Activated CD4-positive, CD25-positive, alpha-beta regulatory T cell treated with anti-CD3 and anti-CD28 coated beads, Interleukin-2, amount 50 U/mL, for 72 hours (primary cell): ENCODE data around the gene CHMP6.
"Not testable (repeated sequence)": the region's sequence is repeated elsewhere in the genome, so short reads cannot be mapped to it uniquely, and the experiment has no call there.

Experiments used
- DNase-seq: peaks from one replicate; pipeline ENCODE4 v3.0.0; 2021

The CHMP6 gene

DNA sequence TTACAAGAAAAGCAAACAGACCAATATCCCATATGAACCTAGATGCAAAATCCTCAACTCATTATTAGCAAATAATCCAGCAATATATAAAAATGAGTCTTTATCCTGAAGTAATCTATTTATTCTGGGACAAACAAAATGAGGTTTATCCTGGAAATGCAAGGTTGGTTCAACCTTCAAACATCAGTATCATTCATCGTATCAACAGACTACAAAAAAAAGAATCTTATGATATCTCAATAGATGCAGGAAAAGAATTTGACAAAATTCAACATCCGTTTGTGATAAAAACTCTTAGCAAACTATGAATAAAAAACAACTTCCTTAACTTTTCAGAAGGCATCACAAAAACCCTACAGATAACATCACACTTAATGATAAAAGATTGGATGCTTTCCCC is 24.9 kb downstream of the CHMP6 start:
- no peak for DNase-seq

DNA sequence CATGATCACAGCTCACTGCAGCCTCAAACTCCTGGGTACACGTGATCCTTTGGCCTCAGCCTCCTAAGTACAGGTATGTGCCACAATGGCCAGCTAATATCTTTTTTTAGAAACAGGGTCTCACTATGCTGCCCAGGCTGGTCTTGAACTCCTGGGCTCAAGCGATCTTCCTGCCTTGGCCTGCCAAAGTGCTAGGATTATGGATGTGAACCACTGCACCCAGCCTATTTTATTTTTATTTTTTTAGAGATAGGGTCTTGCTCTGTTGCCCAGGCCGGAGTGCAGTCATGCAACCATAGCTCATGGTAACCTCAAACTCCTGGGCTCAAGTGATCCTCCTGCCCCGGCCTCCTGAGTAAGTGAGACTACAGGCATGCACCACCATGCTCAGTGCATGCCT is 25.7 kb downstream of the CHMP6 start:
- not testable (repeated sequence) for DNase-seq

DNA sequence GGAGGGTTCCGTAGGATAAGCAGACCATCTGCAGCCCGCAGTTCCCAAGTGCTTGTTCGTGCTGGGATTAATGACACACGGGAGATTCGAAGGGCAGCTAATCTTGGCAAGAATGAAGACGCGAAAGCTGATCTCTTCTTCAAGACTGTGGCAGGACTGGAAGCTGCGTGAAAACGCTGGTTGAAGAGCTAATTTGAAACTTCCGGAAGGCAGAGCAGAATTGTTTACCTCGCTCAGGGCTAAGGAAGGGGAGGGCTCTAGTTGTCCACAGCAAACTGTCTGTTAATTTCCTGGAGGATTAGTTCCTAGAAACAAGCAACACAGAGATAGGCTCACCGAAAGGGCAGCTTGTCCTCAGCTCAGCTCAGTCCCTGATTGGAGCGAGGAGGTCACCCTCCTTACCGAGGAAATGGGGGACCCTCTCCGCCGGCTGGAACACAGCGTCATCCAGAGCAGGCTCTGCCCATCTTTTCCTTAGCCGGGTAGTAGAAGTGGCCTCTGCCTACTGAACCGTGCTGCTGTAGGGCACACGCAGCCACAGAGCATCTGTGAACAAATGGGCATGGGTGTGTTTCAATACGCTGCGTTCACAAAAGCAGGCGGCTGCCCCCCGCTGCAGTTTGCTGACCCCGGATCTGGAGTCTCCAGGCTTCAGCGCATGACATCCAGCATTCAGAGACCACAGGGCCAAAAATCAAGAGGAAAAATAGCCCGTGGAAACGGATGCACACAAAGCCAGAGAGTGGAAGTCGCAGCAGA is 26.6 kb downstream of the CHMP6 start:
- no peak for DNase-seq

DNA sequence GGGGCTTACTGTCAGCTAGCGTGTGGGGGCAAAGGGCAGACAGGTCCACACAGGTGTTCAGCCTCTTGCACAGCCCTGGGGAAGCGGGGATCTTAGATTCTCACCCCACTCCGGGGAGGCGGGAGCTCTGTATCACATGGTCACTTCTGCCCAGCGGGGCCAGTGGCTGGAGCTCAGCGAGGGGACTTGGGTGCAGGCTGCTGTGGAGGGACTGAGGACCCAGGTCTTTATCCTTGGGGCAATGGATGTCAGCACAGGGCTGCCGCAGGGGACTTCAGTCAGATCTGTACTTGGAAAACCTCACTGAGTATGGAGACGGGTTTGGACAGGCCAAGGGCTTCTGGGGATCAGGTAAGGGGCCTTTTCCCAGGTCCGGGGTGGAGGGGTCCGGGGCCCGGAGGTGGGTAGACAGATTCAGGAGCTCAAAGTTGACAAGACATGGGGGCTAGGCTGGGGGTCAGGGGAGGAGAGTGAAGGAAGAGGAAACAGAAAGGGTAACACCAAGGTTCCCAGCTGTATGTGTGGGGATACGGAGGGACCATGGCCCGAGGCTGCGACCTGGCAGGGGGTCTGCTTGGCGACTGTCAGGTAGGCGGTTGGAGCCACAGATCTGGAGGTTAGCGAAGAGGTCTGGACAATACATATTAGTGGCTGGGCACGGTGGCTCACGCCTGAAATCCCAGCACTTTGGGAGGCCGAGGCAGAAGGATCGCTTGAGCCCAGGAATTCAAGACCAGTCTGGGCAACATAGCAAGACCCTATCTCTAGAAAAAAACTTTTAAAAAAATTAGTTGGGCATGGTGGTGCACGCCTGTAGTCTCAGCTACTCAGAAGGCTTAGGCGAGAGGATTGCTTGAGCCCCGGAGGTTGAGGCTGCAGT is 28.2 kb downstream of the CHMP6 start:
- DNase-seq, result no peak

DNA sequence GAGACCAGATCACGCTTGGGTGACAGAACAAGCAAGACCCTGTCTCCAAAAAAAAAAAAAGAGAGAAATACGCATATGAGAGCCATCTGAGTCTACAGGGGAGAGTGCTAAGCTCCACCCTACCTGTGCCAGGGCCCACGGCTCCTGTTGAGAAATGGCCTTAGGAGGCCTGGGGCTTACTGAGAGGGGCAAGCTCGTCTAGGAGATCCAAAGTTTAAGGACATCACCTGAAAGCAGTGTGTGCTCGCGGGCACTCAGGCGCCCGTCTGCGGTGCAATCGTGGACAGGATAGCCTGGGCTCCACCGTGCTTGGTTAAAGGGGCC is 28.8 kb downstream of the CHMP6 start:
- no peak for DNase-seq

DNA sequence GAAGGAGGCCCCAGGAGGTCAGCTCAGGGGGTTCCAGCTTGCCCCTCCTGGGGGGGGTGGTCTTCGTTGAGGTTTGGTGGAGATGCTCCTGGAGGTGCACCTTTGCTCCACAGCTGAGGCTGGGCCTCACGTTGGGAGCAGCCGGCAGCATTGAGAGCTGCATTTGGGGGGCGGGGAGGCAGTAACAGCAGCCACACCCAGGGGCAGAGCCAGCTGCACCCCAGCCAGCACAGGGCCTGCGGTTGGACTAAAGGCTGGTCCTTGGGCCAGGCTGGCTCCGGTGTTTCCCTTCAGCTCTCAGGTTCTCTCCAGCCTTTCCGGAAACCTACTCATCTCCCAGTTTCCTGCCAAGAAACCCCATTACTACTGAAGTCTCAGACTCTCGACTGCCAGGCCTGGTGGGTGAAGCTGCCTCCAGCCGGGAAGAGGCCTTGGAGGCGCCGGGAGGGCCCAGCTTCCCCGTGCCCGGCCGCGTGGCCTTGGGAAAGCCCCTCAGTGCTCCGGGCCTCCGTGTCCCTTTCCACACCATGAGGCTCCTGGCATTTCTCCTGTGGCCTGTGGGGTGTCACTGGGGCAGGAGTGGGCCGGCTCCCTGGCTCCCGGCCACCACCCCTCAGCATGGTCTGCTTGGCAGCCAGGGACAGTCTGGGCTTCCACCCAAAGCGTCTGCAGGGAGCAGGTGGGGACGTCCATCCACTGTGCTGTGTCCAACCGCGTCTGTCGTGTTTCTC is 29.3 kb downstream of the CHMP6 start:
- DNase-seq, result no peak

DNA sequence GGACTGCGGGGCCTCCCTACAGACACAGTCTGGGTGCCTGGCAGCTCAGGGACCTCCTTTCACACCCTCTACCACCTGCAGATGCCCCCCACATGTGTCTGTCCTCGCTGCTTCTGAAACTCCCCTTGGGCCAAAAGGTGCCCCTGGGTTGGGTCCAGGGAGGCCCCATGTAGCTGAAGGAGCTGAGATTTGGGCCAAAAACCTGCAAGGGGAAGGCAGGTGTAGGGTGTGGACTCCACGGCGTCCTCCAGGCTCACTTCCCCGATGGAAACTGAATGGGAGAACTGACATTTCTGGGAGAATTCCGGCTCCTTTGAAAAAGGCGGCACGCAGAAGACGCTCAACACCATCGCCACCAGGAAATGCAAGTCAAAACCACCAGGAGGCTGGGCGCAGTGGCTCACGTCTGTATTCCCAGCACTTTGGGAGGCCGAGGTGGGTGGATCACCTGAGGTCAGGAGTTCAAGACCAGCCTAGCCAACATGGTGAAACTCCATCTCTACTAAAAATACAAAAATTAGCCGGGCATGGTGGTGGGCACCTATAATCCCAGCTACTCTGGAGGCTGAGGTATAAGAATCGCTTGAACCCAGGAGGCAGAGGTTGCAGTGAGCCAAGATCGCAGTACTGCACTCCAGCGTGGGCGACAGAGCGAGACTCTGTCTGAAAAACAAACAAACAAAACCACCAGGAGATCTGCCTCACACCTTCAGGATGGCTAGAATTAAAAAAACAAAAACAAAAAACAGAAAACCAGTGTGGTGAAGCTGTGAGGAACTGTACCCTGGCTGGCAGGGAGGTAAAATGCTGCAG is 30.1 kb downstream of the CHMP6 start:
- no peak for DNase-seq

DNA sequence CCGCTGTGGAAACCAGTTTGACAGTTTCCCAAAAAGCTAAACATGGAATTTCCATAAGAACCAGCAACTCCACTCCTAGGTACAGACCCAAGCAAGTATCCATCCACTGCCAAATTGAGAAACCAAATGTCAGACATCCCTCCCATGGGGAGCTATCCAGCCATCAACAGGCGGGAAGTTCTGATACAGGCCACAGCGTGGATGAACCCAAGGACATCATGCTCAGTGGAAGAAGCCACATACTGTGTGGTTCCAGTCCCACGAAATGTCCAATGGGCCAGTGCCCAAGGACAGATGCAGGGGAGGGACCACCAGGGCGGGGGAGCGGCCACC is 30.7 kb downstream of the CHMP6 start:
- DNase-seq, result no peak

DNA sequence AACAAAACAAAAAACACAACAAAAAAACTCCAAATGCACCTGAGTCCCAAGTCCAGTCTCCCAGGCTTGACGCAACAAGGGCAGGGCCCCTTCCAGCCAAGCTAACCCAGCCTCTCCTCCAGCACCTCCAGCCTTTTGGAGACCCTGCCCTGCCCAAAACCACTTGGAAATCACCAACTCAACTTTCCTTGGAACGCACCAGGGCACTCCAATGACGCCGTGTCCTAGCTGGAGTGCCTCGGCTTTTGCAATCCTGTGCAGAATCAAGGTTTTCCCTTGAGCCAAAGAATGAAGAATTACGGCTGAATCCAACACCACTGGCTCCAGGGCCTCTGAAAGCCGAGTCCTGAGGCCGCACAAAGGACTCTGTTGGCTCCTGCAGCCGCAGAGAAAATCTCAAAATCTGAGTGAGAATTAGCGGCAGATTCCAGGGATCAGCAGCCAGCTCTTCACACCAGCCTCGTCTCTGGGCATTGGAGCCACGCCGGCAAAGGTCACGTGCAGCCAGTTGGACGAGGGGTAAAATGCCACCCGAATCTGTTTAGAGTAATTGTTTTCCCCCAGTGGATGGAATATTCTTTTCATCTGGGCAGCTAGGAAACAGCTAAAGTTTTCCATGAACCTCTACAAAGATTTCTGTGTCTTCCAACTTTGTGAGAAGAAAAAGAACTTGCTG is 33.6 kb downstream of the CHMP6 start:
- no peak for DNase-seq

DNA sequence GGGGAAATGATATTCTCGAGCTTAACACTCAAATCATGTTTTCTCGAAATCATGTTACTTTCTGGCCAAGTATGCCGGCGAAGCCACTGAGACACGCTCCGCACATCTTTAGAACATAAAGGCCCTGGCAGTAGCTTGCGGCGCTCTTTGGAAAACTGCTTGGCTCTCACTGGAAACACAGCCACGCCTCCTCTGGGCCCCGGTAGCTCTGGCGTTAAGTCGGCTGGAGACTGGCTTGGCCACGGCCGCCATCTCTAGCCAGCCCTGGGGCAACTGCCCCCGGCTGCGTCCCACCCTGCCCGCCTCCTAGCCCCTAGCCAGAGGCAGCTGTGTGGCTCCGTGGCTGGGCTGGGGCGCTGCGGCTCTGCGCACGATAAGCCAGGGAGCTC is 34.1 kb downstream of the CHMP6 start:
- no peak for DNase-seq

DNA sequence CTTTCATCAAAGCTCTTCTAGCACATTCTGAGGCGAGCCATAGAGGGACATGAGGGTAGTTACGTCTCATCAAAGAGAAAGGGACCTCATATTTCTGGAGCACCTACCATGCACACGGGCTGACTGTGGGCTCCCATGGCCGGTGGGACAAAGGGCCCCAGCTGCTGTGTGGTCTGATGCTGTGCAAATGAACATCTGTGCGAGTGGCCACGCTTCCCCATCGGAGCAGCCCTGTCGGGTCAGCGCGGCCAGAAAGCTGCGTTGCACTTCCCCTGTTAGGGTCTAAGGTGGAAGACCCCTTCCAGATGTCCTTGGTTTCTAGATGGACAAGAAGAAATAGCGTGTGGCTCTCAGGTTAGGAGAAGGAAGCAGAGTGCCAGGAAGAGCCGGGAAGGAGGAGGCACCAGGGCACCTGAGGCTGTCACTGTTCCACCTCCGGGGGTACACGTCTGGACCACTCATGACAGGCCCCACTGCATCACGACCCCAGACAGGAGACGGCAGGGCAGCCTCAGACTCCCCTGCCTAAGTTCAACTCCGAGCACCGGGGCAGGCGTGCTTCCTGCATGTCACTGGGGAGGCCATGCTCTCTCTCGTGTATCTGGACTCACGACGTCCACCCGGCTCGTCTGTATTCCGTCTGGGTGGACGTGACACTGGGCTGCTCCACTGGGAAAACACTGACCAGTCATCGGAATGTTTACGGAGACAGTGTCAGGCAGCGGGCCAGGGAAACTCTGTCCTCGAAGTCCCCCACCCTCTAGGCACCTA is 34.8 kb downstream of the CHMP6 start:
- DNase-seq, result no peak

DNA sequence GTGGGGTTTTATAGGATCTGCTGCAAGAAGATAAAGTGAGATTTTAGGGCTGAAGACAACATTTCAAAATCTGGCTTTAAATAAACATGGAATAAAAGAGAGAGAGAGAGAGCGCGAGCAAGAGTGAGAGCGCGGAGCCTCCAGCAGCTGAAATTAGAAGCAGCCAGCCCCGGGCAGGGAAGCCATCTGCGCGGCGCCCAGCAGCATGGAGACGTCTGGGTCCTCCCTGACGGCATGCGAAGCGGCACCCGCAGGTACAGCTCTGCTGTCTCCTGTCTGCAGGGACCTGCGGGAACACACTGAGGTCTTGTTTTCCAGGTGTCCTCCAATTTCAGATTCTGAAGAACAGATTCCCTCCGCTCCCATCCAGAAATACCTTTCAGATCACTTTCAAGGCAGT is 35.4 kb downstream of the CHMP6 start:
- DNase-seq, result no peak

DNA sequence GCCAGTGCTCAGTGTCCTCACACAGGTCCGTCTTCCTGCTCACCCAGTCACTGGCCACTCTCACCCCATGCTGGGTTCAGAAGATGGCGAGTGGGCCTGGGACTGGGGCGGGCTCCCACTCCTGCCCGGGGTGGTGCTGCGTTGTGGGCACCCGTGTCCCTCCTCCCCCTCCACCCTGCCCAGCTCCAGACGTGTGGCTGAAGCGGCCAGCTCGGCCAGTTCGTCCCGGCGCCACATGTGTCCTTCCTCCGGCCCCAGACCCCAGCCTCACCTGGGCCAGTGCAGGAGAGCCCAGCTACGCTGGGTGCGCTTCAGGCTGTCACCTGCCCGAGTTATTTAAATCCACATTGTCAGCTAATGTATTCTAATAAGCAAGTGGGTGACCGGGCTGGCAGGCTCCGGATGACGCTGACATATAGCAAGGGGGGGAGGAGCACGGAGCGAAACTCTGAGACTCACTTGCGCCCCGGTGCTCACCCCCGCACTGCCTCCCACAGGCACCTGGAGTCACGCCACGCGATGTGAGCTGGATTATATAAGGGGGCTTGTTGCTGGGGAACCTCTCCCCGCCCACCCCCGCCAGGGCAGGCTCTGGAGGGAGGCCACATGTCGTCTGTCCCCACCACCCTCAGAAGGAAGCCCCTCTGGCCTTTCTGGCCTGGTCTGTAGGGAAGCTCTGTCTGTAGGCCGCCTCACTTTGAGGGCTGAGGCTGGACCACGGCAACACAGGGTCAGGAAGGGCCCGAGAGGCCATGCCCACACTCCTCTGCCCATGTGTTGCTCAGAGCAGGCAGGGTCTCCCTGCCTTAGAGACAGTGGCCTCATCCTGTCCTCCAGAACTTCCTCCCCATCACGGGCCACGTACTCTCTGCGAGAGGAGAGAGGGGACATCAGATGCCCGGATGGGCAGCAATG is 36.2 kb downstream of the CHMP6 start:
- DNase-seq, result no peak

DNA sequence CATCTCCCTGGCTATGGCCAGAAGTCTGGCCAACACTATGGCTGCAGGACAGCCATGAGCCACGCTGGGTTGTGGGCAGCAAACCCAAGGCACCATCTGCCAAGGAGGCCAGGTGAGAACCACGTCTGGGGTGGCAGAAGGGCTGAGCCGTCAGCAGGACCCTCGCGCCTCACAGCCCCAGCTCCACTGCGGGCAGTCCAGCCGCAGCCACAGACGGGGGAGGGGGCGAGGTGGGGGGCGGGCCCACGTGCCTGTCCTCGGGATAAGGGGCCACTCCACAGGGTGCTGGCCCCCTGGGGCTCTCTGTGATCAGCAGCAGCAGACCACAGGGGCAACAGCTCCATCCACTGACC is 36.8 kb downstream of the CHMP6 start:
- no peak for DNase-seq

DNA sequence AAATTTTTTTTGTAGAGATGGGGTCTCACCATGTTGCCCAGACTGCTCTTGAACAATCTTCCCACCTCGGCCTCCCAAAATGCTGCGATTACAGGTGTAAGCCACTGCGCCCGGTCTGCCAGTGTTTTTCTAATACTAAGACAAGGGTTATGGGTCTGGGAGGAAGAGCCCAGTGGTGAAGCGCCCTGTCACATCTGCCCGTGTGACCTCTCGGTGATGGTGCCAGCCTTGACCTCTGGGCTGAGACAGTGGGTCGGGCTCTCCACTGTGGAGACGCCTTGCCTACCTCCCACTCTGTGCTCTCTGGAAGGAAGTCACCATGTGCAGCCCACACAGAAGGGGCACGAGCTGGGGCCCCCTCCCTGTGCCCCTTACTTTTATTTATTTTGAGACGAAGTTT is 38.2 kb downstream of the CHMP6 start:
- DNase-seq, result no peak

DNA sequence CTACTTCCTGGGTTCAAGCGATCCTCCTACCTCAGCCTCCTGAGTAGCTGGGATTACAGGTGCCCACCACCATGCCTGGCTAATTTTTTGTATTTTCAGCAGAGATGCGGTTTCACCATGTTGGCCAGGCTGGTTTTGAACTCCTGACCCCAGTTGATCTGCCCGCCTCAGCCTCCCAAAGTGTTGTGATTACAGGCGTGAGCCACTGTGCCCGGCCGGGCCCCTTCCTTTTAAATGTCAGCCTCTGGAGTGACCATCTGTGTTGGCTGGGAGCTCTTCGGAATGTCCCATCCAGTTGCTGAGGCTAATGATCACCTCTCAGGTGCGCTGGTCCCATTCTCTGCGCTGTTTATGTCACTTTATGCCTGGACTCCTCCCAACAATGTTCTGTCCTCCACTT is 38.7 kb downstream of the CHMP6 start:
- not testable (repeated sequence) for DNase-seq

DNA sequence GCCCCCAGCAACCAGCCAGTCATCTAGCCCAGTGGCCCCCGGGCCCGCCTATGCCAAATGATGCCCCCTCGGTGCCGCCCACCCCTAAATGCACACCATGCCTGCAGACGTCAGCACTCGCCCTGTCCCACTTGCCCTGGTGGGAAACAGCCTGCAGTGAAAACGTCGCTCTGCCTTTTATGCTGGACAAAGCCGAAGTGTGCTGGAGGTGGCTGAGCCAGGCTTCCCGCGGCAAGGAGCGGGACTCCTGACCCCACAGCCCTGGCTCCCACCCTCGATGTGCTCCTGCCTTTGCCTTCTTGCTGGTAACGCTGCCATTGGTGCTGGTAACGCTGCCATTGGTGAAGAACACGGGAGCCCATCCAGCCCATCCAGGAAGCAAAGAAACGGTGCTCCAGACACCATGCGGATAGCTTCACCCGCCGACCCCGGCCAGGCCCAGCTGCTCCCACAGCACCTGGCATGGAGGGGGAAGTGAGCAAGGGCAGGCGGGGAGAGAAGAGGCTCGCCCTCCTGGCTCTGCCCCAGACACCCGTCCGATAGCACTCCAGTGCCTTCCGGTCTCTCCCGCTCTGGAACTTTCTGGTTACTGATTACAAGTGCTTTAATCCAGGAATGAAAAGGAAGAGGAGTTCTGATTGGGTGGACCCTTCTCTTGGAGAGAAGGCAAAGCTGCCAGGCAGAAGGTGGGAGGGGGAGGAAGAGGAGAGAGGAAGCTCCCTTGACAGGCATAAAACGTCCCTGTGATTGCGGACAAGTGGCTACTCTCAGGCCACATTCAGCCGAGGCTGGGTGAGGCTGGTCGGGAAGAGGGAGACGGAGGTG is 39.3 kb downstream of the CHMP6 start:
- no peak for DNase-seq

DNA sequence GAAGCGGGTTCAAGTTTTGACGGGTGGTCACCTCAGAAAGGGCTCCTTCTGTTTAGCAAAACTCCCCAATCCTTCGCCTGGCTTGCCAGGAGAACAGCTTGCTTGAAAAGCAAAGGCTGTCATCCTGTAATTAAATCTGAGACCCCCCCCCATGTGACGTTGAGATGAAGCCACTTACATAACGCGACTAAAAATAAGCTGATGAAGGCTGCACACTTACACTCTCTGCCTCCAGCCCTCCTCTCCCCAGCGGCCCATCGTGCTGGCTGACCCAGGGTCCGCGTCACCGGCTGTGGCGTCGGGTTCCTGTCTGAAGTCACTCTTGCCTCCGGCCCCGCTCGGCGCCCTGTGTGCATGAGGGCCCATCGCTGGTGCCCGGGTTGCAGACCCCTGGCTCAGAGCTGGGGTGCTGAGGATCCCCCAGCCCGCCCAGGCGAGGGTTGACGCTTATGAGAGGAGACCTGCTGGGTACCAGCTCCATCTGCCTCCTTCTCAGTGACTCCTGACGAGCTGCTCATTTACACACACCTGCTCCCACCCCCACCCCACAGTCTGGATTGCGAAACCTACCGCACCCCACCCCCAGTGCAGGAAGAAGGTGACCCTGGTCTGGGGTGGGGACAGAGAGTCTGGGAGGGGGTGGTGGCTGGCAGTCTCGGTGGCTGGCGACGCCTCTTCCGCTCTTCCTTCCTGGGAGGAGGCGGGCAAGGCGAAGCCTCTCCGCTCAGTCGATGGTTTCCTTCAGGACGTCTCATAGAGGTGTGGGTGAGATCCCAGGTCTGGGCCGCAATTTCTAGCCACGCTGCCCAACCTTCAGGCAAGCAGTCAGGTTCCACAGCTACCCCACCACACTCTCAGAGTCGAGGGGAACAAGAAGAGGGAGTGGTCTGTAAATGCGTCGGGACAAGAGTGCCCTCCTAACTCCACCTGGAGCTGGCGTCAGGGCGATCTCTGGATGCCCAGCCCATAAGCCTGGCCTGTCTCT is 40.2 kb downstream of the CHMP6 start:
- DNase-seq, result no peak
